Liver (tissue), 3 donors: ENCODE measurements around the gene NSD1.

Source experiments
- TAF1 ChIP-seq: conservative IDR thresholded peaks from 2 replicates; pipeline ENCODE4 v1.6.1; 2016; ENCODE audit warnings: antibody characterized with exemption, mild to moderate bottlenecking
- TF ChIP-seq, protein P1 (sequence below): fragments of 150-350 bp; IDR thresholded peaks from 2 replicates; pipeline ENCODE4 v1.5.1; 2017; ENCODE audit warnings: improper control_type of control experiment, low read depth, low read length; ENCODE audit not compliant: missing input control
- donor health status: healthy.
- donor health status: healthy.

DNA sequence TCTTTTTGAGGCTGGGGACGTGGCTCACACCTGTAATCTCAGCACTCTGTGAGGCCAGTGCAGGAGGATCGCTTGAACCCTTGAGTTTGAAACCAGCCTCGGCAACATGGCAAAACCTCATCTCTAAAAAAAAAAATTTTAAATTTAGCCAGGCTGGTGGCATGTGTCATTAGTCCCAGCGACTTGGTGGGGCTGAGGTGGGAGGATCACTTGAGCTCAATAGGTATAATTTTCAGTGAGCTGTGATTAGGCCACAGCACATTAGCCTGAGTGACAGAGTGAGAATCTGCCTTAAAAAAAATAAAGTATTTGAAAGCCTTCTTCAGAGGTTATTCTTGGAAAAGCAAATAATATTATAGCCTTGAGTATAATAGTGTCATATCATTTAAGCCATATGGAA, 41.8 kb downstream of the NSD1 start:
- TF ChIP-seq, protein P1, sequence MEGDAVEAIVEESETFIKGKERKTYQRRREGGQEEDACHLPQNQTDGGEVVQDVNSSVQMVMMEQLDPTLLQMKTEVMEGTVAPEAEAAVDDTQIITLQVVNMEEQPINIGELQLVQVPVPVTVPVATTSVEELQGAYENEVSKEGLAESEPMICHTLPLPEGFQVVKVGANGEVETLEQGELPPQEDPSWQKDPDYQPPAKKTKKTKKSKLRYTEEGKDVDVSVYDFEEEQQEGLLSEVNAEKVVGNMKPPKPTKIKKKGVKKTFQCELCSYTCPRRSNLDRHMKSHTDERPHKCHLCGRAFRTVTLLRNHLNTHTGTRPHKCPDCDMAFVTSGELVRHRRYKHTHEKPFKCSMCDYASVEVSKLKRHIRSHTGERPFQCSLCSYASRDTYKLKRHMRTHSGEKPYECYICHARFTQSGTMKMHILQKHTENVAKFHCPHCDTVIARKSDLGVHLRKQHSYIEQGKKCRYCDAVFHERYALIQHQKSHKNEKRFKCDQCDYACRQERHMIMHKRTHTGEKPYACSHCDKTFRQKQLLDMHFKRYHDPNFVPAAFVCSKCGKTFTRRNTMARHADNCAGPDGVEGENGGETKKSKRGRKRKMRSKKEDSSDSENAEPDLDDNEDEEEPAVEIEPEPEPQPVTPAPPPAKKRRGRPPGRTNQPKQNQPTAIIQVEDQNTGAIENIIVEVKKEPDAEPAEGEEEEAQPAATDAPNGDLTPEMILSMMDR, result no peak
- no peak for TF ChIP-seq TAF1
